ENCODE measurements around the gene TRMT11.

GRCh38 chr6:125939791-125940190 is 46.5 kb upstream of the TRMT11 start:
- TF ChIP-seq GABPA (IDR thresholded peaks at IDR 0.05; ENCODE audit: low read depth) (no peak), POLR2AphosphoS5 (IDR thresholded peaks at IDR 0.05; ENCODE audit: low read depth, low read length) (no peak), TAF1 (IDR thresholded peaks at IDR 0.05; ENCODE audit: borderline replicate concordance, low read depth, low read length) (no peak), CTCF (IDR thresholded peaks at IDR 0.05) (no peak), SMC3 (IDR thresholded peaks at IDR 0.05; ENCODE audit: low read depth, low read length) (no peak), GATA2 (CRISPR knock-in tag; IDR thresholded peaks at IDR 0.05) (no peak), RCOR1 (IDR thresholded peaks at IDR 0.05; ENCODE audit: low read length) (no peak), FOSL2 (IDR thresholded peaks at IDR 0.05; ENCODE audit: borderline replicate concordance, low read depth) (no peak), EZH2phosphoT487 (IDR thresholded peaks at IDR 0.05; ENCODE audit: borderline replicate concordance, low read depth) (no peak), USF2 (IDR thresholded peaks at IDR 0.05; ENCODE audit: borderline replicate concordance, low read depth, low read length) (no peak), USF1 (IDR thresholded peaks at IDR 0.05; ENCODE audit: borderline replicate concordance, low read depth) (no peak)
